SK-N-SH (cell line): ENCODE data around the gene SBDS. TPM values are rescaled to one million over a fixed set of nuclear protein-coding genes. Genes with fewer than 3 reads are reported as not detected.
"Not testable (repeated sequence)": the region's sequence is repeated elsewhere in the genome, so short reads cannot be mapped to it uniquely, and the experiment has no call there.

Source experiments
- CTCF ChIA-PET: fragments of 300-600, 350-600 bp; formaldehyde crosslinking; extraction: SDS; loops from one replicate; lab custom pipeline; 2021; lab: Yijun Ruan, JAX
- POLR2A ChIA-PET: fragments of 350-600 bp; sonication (Branson Sonifier 250); formaldehyde crosslinking; extraction: SDS; loops from one replicate; lab custom pipeline; 2020; ENCODE audit warnings: antibody characterized with exemption, inconsistent platforms; lab: Yijun Ruan, JAX
- DNase-seq: peaks from one replicate; pipeline ENCODE4 v3.0.0; 2012
- H2AFZ ChIP-seq: fragments of 200-600 bp; sonication (generic); 2 replicates; pipeline ENCODE4 v1.8.1; 2016; ENCODE audit warnings: antibody characterized with exemption, mild to moderate bottlenecking, low read depth
- H3F3A ChIP-seq: fragments of 200-600 bp; sonication (generic); replicated peaks from 2 replicates; pipeline ENCODE3; 2016; ENCODE audit warnings: antibody characterized with exemption, mild to moderate bottlenecking; ENCODE audit not compliant: insufficient read depth
- H3K27ac ChIP-seq, 2 experiments: fragments of 200-500 bp in 1 of 2; fragments of 200-600 bp in 1 of 2; sonication (Bioruptor generic) in 1 of 2; sonication (generic), shearing (Covaris generic) in 1 of 2; 2 replicates each; pipeline versions ENCODE4 v1.5.1 to v1.6.1; 2014 to 2016; ENCODE audit warnings: low read depth in 2 of 2, inconsistent platforms in 1 of 2, low read length in 1 of 2, mild to moderate bottlenecking in 1 of 2, mixed read lengths in 1 of 2
- H3K27me3 ChIP-seq: fragments of 200-600 bp; sonication (generic), shearing (Covaris generic); 2 replicates; pipeline ENCODE4 v1.6.1; 2016; ENCODE audit warnings: mixed run types; ENCODE audit not compliant: insufficient read depth
- H3K36me3 ChIP-seq, 2 experiments: fragments of 200-500 bp in 1 of 2; fragments of 200-600 bp in 1 of 2; sonication (Bioruptor generic) in 1 of 2; sonication (generic) in 1 of 2; replicated peaks in 1 of 2; 2 replicates each; pipeline versions ENCODE3 to v1.5.1; 2014 to 2016; ENCODE audit warnings: low read length in 1 of 2, mild to moderate bottlenecking in 1 of 2; ENCODE audit not compliant: insufficient read depth in 2 of 2, control insufficient read depth in 1 of 2
- H3K4me1 ChIP-seq, 2 experiments: fragments of 200-500 bp in 1 of 2; fragments of 200-600 bp in 1 of 2; sonication (Bioruptor generic) in 1 of 2; sonication (generic), shearing (Covaris generic) in 1 of 2; 2 replicates each; pipeline versions ENCODE4 v1.5.1 to v1.6.1; 2014 to 2016; ENCODE audit warnings: low read depth in 1 of 2, low read length in 1 of 2, mixed run types in 1 of 2; ENCODE audit not compliant: insufficient read depth in 2 of 2, control insufficient read depth in 1 of 2
- H3K4me2 ChIP-seq: fragments of 200-600 bp; sonication (generic), shearing (Covaris generic); 2 replicates; pipeline ENCODE4 v1.6.1; 2017; ENCODE audit warnings: mixed run types
- H3K4me3 ChIP-seq, 2 experiments: fragments of 200-500 bp in 1 of 2; fragments of 200-600 bp in 1 of 2; sonication (Bioruptor generic) in 1 of 2; sonication (generic), shearing (Covaris generic) in 1 of 2; 2 replicates each; pipeline versions ENCODE4 v1.5.1 to v1.8.1; 2014 to 2016; ENCODE audit warnings: low read depth in 2 of 2, inconsistent platforms in 1 of 2, low read length in 1 of 2, mild to moderate bottlenecking in 1 of 2, mixed read lengths in 1 of 2, moderate library complexity in 1 of 2
- H3K79me2 ChIP-seq: fragments of 200-600 bp; sonication (generic); 2 replicates; pipeline ENCODE4 v1.8.1; 2017; ENCODE audit warnings: mild to moderate bottlenecking; ENCODE audit not compliant: insufficient read depth
- H3K9ac ChIP-seq: fragments of 200-600 bp; sonication (generic); 2 replicates; pipeline ENCODE4 v1.6.1; 2017; ENCODE audit warnings: mixed run types
- H3K9me2 ChIP-seq: fragments of 200-600 bp; sonication (generic); 2 replicates; pipeline ENCODE4 v1.6.1; 2017; ENCODE audit warnings: mixed run types
- H3K9me3 ChIP-seq: fragments of 200-600 bp; sonication (generic); 2 replicates; pipeline ENCODE4 v1.6.1; 2017; ENCODE audit warnings: mixed run types, mild to moderate bottlenecking, moderate library complexity
- H4K20me1 ChIP-seq: fragments of 200-600 bp; sonication (generic); 2 replicates; pipeline ENCODE4 v1.6.1; 2017; ENCODE audit warnings: mild to moderate bottlenecking, mixed run types; ENCODE audit not compliant: insufficient read depth
- CHD2 ChIP-seq: fragments of 150-350 bp; IDR thresholded peaks from 2 replicates; pipeline ENCODE4 v1.6.1; 2018; ENCODE audit warnings: low read length; ENCODE audit not compliant: partially characterized antibody
- FOSL2 ChIP-seq: IDR thresholded peaks from 2 replicates; pipeline ENCODE4 v1.4.0; 2012; ENCODE audit warnings: low read depth, mild to moderate bottlenecking, moderate library complexity, borderline replicate concordance
- GABPA ChIP-seq: IDR thresholded peaks from 2 replicates; pipeline ENCODE4 v1.4.0; 2012; ENCODE audit warnings: low read depth, mild to moderate bottlenecking
- GATA2 ChIP-seq: sonication (generic); formaldehyde crosslinking; IDR thresholded peaks from 2 replicates; pipeline ENCODE4 v1.5.0; 2020; ENCODE audit warnings: mild to moderate bottlenecking, missing genetic modification reagents
- JUND ChIP-seq: IDR thresholded peaks from 2 replicates; pipeline ENCODE4 v1.4.0; 2012
- NFIC ChIP-seq: IDR thresholded peaks from 2 replicates; pipeline ENCODE4 v1.4.0; 2012; ENCODE audit warnings: borderline replicate concordance
- RFX5 ChIP-seq: IDR thresholded peaks from 2 replicates; pipeline ENCODE4 v1.6.1; 2012; ENCODE audit warnings: mild to moderate bottlenecking, improper control_type of control experiment, low read length
- TAF1 ChIP-seq: IDR thresholded peaks from 2 replicates; pipeline ENCODE4 v1.6.1; 2012; ENCODE audit warnings: low read depth, mild to moderate bottlenecking, low read length, moderate library complexity, borderline replicate concordance
- USF1 ChIP-seq: IDR thresholded peaks from 2 replicates; pipeline ENCODE4 v1.4.0; 2012; ENCODE audit warnings: low read depth, borderline replicate concordance
- WGBS: methylation state at CpG from one replicate; pipeline ENCODE4 v1.1.6; 2017; ENCODE audit warnings: low lambda C conversion rate; 5-methylcytosine and 5-hydroxymethylcytosine counted together
- polyA plus RNA-seq, 3 experiments: library from polyadenylated mRNA; depleted of rRNA; stranded (reverse); fragments of >200 nt; gene quantifications; 2 replicates each; pipeline ENCODE4 v1.2.3, GENCODE V29; 2012

SBDS gene
- polyA plus RNA-seq, 1 of the 3 experiments (the other 2 are of a cell fraction) = 49.5 TPM

- DNase-seq, H3K9me3 ChIP-seq, H3K27me3 ChIP-seq, H4K20me1 ChIP-seq, H3K9ac ChIP-seq, H3K79me2 ChIP-seq, H3K4me3 ChIP-seq, H3K36me3 ChIP-seq, H3F3A ChIP-seq, POLR2A ChIA-PET, H3K4me1 ChIP-seq, H3K4me2 ChIP-seq, CTCF ChIA-PET, H2AFZ ChIP-seq, H3K9me2 ChIP-seq, H3K27ac ChIP-seq: not testable (repeated sequence)
- WGBS = 93% methylated on average over 5 of the region's 5 CpGs
Observed at GRCh38 chr7:66969001-66969400, 26.4 kb downstream of the SBDS start.

GRCh38 chr7:66967029-66967428, 28.4 kb downstream of the SBDS start:
- H3K4me1 ChIP-seq = no peaks in the 10 kb centered on the region

GRCh38 chr7:66964411-66964810, 31.0 kb downstream of the SBDS start:
- 62% methylated on average over 4 of the region's 4 CpGs for WGBS
- Histone ChIP-seq H3K27me3 (no peaks in the 10 kb centered on the region), H3K36me3 (peaks cover 0 to 5% of the 10 kb centered on the region in 2 experiments), H3K4me3 (no peak overlapping the region), H4K20me1 (no peaks in the 10 kb centered on the region), H3F3A (peaks cover 3% of the 10 kb centered on the region), H3K4me1 (no peaks in the 10 kb centered on the region), H3K79me2 (no peaks in the 10 kb centered on the region), H3K4me2 (no peak overlapping the region), H2AFZ (no peak overlapping the region), H3K9ac (no peak overlapping the region), H3K27ac (no peak overlapping the region), H3K9me3 (no peaks in the 10 kb centered on the region), H3K9me2 (no peaks in the 10 kb centered on the region)
- ChIA-PET POLR2A (no interaction called here), CTCF (no interaction called here)
- TF ChIP-seq GATA2 (CRISPR knock-in tag) (no peak), FOSL2 (no peak)
- no peak for DNase-seq

More at GRCh38 chr7:66967029-66967428, 28.4 kb downstream of the SBDS start:
- Histone ChIP-seq H3K9me2 (no peaks in the 10 kb centered on the region), H3K4me3 (no peak overlapping the region), H3K27ac (no peak overlapping the region), H4K20me1 (no peaks in the 10 kb centered on the region), H2AFZ (no peak overlapping the region), H3K4me2 (no peak overlapping the region), H3K9me3 (no peaks in the 10 kb centered on the region), H3K9ac (no peak overlapping the region), H3K27me3 (no peaks in the 10 kb centered on the region), H3F3A (peaks cover 3% of the 10 kb centered on the region)
- POLR2A ChIA-PET = no interaction called here
- CTCF ChIA-PET = no interaction called here
- no peak for DNase-seq
- no peak for TF ChIP-seq TAF1
- no peak for TF ChIP-seq CHD2
- no peak for TF ChIP-seq GABPA
- no peak for TF ChIP-seq RFX5
- TF ChIP-seq JUND = no peak
- no peak for TF ChIP-seq NFIC
- TF ChIP-seq, all 33 proteins: peak for 0
- Histone ChIP-seq H3K36me3 (peaks cover 0 to 5% of the 10 kb centered on the region in 2 experiments), H3K79me2 (no peaks in the 10 kb centered on the region)
- WGBS = 84% methylated on average over 6 of the region's 6 CpGs

- CTCF ChIA-PET = no interaction called here
Observed at GRCh38 chr7:66961096-66961495, 34.3 kb downstream of the SBDS start.

More at GRCh38 chr7:66961096-66961495, 34.3 kb downstream of the SBDS start:
- Histone ChIP-seq H3K9me3 (no peaks in the 10 kb centered on the region), H3K36me3 (peaks cover 24 to 28% of the 10 kb centered on the region in 2 experiments), H3K4me1 (no peaks in the 10 kb centered on the region), H4K20me1 (no peaks in the 10 kb centered on the region), H3K9me2 (no peaks in the 10 kb centered on the region), H3K4me2 (no peak overlapping the region), H3F3A (peaks cover 3% of the 10 kb centered on the region), H3K27me3 (no peaks in the 10 kb centered on the region), H3K9ac (no peak overlapping the region), H3K27ac (no peak overlapping the region), H2AFZ (no peak overlapping the region), H3K79me2 (no peaks in the 10 kb centered on the region)
- 99% methylated on average over 5 of the region's 5 CpGs for WGBS
- POLR2A ChIA-PET = no interaction called here
- DNase-seq = no peak
- TF ChIP-seq USF1 = no peak
- TF ChIP-seq, all 33 proteins: peak for 0
- H3K4me3 ChIP-seq = no peak overlapping the region
